IPS-11a (cell line): ENCODE results near the gene ANAPC5.
"Not testable (repeated sequence)": the region's sequence is repeated elsewhere in the genome, so short reads cannot be mapped to it uniquely, and the experiment has no call there.

Source experiments
- H3K4me3 ChIP-seq: one replicate; pipeline ENCODE4 v1.5.1; 2013; ENCODE audit warnings: low read depth, low read length, control low read depth

ANAPC5 gene

GRCh38 chr12:121351820-121352681 lies at the start of gene ANAPC5:
Gene ANAPC5, minus strand, starts transcription at chr12:121352411. Its CDS starts 71 bp downstream, at chr12:121352340.
- peak within 1 kb of the TSS; percentile 97 for H3K4me3 ChIP-seq

GRCh38 chr12:121400332-121401139 lies 48.3 kb upstream of the ANAPC5 start:
- H3K4me3 ChIP-seq: peak overlapping the region; percentile 93

GRCh38 chr12:121399391-121400331 lies 47.5 kb upstream of the ANAPC5 start, which contains the start of gene RNF34:
Gene RNF34, plus strand, starts transcription at chr12:121400118. Its CDS starts 95 bp downstream, at chr12:121400213.
- H3K4me3 ChIP-seq: peak within 1 kb of the TSS; percentile 93

GRCh38 chr12:121398355-121398754 lies 46.1 kb upstream of the ANAPC5 start:
- no peak overlapping the region for H3K4me3 ChIP-seq

GRCh38 chr12:121397521-121397920 lies 45.3 kb upstream of the ANAPC5 start:
- no peak overlapping the region for H3K4me3 ChIP-seq

- H3K4me3 ChIP-seq: no peak overlapping the region
These were observed 40.1 kb upstream of the ANAPC5 start for GRCh38 chr12:121392325-121392716.

- H3K4me3 ChIP-seq: no peak overlapping the region
These were observed 39.6 kb upstream of the ANAPC5 start for GRCh38 chr12:121391619-121392324.

- no peak overlapping the region for H3K4me3 ChIP-seq
These were observed 38.6 kb upstream of the ANAPC5 start for GRCh38 chr12:121390856-121391255.

GRCh38 chr12:121388421-121388981 lies 36.3 kb upstream of the ANAPC5 start:
- H3K4me3 ChIP-seq: no peak overlapping the region

- H3K4me3 ChIP-seq: not testable (repeated sequence)
These were observed 32.7 kb upstream of the ANAPC5 start for GRCh38 chr12:121384891-121385290.

- H3K4me3 ChIP-seq: no peak overlapping the region
These were observed 31.4 kb upstream of the ANAPC5 start for GRCh38 chr12:121383601-121384021.

- H3K4me3 ChIP-seq: no peak overlapping the region
These were observed 27.7 kb upstream of the ANAPC5 start for GRCh38 chr12:121379945-121380344.

GRCh38 chr12:121378736-121379135 lies 26.5 kb upstream of the ANAPC5 start:
- H3K4me3 ChIP-seq: no peak overlapping the region

GRCh38 chr12:121376754-121377697 lies 24.8 kb upstream of the ANAPC5 start:
- H3K4me3 ChIP-seq: no peak overlapping the region

- not testable (repeated sequence) for H3K4me3 ChIP-seq
These were observed 22.9 kb upstream of the ANAPC5 start for GRCh38 chr12:121374945-121375584.

GRCh38 chr12:121374336-121374735 lies 22.1 kb upstream of the ANAPC5 start:
- not testable (repeated sequence) for H3K4me3 ChIP-seq

GRCh38 chr12:121373755-121374154 lies 21.5 kb upstream of the ANAPC5 start:
- H3K4me3 ChIP-seq: no peak overlapping the region

- no peak overlapping the region for H3K4me3 ChIP-seq
These were observed 19.2 kb upstream of the ANAPC5 start for GRCh38 chr12:121371404-121371803.
